K562 (cell line): ENCODE measurements around the gene PCNX2.

Experiments used
- EP300 ChIP-seq: IDR thresholded peaks from 2 replicates; pipeline ENCODE4 v1.6.1; 2012; ENCODE audit warnings: low read length, improper control_type of control experiment
- FOSL1 ChIP-seq: fragments of 200-800 bp; sonication (Bioruptor generic); conservative IDR thresholded peaks from 2 replicates; pipeline ENCODE4 v1.6.1; 2016; ENCODE audit warnings: missing genetic modification characterization, missing compliant biosample characterization
- MEIS2 ChIP-seq: fragments of 450-650 bp; IDR thresholded peaks from 2 replicates; pipeline ENCODE4 v1.6.1; 2014; ENCODE audit warnings: mild to moderate bottlenecking; ENCODE audit not compliant: partially characterized antibody
- PHF8 ChIP-seq: fragments of 200-600 bp; sonication (generic); IDR thresholded peaks from 2 replicates; pipeline ENCODE4 v1.6.1; 2012; ENCODE audit warnings: mixed run types, mild to moderate bottlenecking, inconsistent platforms, low read length, moderate library complexity, borderline replicate concordance
- POLR2AphosphoS5 ChIP-seq: IDR thresholded peaks from 2 replicates; pipeline ENCODE4 v1.6.1; 2011; ENCODE audit warnings: mild to moderate bottlenecking, low read depth, low read length, moderate library complexity; ENCODE audit not compliant: control insufficient read depth, insufficient read depth
- SMAD3 ChIP-seq: fragments of 450-650 bp; formaldehyde crosslinking; conservative IDR thresholded peaks from 2 replicates; pipeline ENCODE4 v1.4.0; 2020; ENCODE audit warnings: mild to moderate bottlenecking
- TCF7L2 ChIP-seq: fragments of 150-350 bp; IDR thresholded peaks from 2 replicates; pipeline ENCODE4 v1.6.1; 2016; ENCODE audit warnings: low read depth, mild to moderate bottlenecking, low read length, moderate library complexity
- ZNF239 ChIP-seq: fragments of 250-450 bp; sonication (Bioruptor Pico); IDR thresholded peaks from 2 replicates; pipeline ENCODE4 v1.4.0; 2020; ENCODE audit warnings: mild to moderate bottlenecking
- TF ChIP-seq, protein P1 (sequence below): fragments of 450-650 bp; IDR thresholded peaks from 2 replicates; pipeline ENCODE4 v1.6.1; 2016
- TF ChIP-seq, protein P2 (sequence below): fragments of 250-450 bp; sonication (Bioruptor Pico); IDR thresholded peaks from 2 replicates; pipeline ENCODE4 v1.6.1; 2021; ENCODE audit warnings: mild to moderate bottlenecking
- TF ChIP-seq, protein P3 (sequence below), 3 experiments: IDR thresholded peaks in 2 of 3; conservative IDR thresholded peaks in 1 of 3; 2 replicates each; pipeline ENCODE4 v1.5.1; 2011 to 2012; ENCODE audit warnings: low read length in 3 of 3, mild to moderate bottlenecking in 3 of 3, control low read depth in 2 of 3, improper control_type of control experiment in 1 of 3, inconsistent platforms in 1 of 3, low read depth in 1 of 3, mixed read lengths in 1 of 3, moderate library complexity in 1 of 3; ENCODE audit not compliant: insufficient read depth in 2 of 3

- TF ChIP-seq SMAD3 (no peak), TCF7L2 (no peak), EP300 (no peak), FOSL1 (tag) (no peak), ZNF239 (no peak), PHF8 (no peak), POLR2AphosphoS5 (no peak), MEIS2 (no peak)
- TF ChIP-seq, protein P1, sequence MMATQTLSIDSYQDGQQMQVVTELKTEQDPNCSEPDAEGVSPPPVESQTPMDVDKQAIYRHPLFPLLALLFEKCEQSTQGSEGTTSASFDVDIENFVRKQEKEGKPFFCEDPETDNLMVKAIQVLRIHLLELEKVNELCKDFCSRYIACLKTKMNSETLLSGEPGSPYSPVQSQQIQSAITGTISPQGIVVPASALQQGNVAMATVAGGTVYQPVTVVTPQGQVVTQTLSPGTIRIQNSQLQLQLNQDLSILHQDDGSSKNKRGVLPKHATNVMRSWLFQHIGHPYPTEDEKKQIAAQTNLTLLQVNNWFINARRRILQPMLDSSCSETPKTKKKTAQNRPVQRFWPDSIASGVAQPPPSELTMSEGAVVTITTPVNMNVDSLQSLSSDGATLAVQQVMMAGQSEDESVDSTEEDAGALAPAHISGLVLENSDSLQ = no peak
- TF ChIP-seq, protein P2, sequence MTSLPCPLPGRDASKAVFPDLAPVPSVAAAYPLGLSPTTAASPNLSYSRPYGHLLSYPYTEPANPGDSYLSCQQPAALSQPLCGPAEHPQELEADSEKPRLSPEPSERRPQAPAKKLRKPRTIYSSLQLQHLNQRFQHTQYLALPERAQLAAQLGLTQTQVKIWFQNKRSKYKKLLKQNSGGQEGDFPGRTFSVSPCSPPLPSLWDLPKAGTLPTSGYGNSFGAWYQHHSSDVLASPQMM (CRISPR knock-in tag) = no peak
- TF ChIP-seq, protein P3, sequence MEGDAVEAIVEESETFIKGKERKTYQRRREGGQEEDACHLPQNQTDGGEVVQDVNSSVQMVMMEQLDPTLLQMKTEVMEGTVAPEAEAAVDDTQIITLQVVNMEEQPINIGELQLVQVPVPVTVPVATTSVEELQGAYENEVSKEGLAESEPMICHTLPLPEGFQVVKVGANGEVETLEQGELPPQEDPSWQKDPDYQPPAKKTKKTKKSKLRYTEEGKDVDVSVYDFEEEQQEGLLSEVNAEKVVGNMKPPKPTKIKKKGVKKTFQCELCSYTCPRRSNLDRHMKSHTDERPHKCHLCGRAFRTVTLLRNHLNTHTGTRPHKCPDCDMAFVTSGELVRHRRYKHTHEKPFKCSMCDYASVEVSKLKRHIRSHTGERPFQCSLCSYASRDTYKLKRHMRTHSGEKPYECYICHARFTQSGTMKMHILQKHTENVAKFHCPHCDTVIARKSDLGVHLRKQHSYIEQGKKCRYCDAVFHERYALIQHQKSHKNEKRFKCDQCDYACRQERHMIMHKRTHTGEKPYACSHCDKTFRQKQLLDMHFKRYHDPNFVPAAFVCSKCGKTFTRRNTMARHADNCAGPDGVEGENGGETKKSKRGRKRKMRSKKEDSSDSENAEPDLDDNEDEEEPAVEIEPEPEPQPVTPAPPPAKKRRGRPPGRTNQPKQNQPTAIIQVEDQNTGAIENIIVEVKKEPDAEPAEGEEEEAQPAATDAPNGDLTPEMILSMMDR (IDR thresholded peaks at IDR 0.05 in 2 of 3, conservative IDR thresholded peaks at IDR 0.05 in 1 of 3; ENCODE audit: insufficient read depth in 2 of 3, low read depth in 1 of 3, low read length in 3 of 3) = no peak
Observed at GRCh38 chr1:232942413-232943294, 352.9 kb downstream of the PCNX2 start.
